ENCODE measurements around the gene RAB9A. TPM values are rescaled to one million over a fixed set of nuclear protein-coding genes. Genes with fewer than 3 reads are reported as not detected.

Gene RAB9A
- total and polyA plus RNA-seq, 2 of the 8 experiments (the other 6 are each of a cell fraction or from before 2014, with no cell fraction given), result 21.8 to 34.0 TPM

DNA sequence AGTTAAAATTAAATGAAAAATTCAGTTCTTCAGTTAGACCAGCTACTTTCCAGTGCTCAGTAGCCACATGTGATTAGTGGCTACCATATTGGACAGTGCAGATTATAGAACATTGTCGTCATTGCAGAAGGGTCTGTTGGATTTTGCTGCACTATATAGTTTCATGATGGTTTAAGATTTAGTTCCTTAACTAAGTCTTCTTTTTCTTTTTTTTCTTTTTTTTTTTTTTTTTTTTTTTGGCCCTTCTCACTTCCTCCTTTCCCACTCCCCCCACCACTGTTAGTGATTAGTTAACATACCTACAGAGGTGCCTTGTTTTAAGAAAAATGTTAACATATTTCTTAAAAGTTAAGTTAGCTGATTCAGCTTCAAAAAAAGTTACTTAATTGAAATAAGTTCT lies 9.0 kb downstream of the RAB9A start:
- Histone ChIP-seq H3K4me2 (ENCODE audit: insufficient read depth in 1 of 2, low read depth in 2 of 2, low read length in 2 of 2) (no peak overlapping the region), H2BK20ac (ENCODE audit: low read length) (no peak overlapping the region), H3K9me3 (ENCODE audit: insufficient read depth in 2 of 2, low read depth in 1 of 2, low read length in 1 of 2) (no peaks in the 10 kb centered on the region), H3K56ac (replicated peaks; ENCODE audit: insufficient read length, low read depth, low read length) (no peak overlapping the region), H4K8ac (ENCODE audit: extremely low read depth, insufficient read depth, low read length) (no peak overlapping the region), H2AFZ (ENCODE audit: low read length) (no peak overlapping the region), H3K14ac (ENCODE audit: insufficient read length) (no peak overlapping the region), H3K23ac (ENCODE audit: insufficient read length) (no peak overlapping the region), H4K5ac (ENCODE audit: insufficient read length, low read depth, low read length) (no peak overlapping the region), H2BK120ac (replicated peaks; ENCODE audit: low read depth, low read length) (no peak overlapping the region), H2BK15ac (ENCODE audit: low read length) (no peak overlapping the region), H3K4ac (replicated peaks; ENCODE audit: insufficient read length, low read depth, low read length) (no peak overlapping the region), H3K9ac (replicated peaks in 1 of 4; ENCODE audit: extremely low read depth in 1 of 4, low read depth in 3 of 4, low read length in 3 of 4) (no peak overlapping the region), H2AK5ac (ENCODE audit: low read depth, low read length) (no peak overlapping the region), H3K4me3 (ENCODE audit: extremely low read depth in 1 of 4, insufficient read depth in 2 of 4, low read depth in 3 of 4, low read length in 4 of 4) (no peak overlapping the region), H3K4me1 (replicated peaks in 1 of 4; ENCODE audit: control insufficient read depth in 3 of 4, insufficient read depth in 4 of 4, low read length in 3 of 4) (peaks cover 2 to 4% (median 3%) of the 10 kb centered on the region in 4 experiments; a peak in 4 of 7 replicates), H2BK12ac (ENCODE audit: low read depth, low read length) (no peak overlapping the region), H3K36me3 (ENCODE audit: control insufficient read depth in 2 of 4, insufficient read depth in 4 of 4, low read length in 3 of 4) (no peaks in the 10 kb centered on the region; a peak in 2 of 8 replicates), H2BK5ac (ENCODE audit: low read depth, low read length) (no peak overlapping the region), H3K18ac (ENCODE audit: extremely low read depth, low read length) (no peak overlapping the region), H3K79me2 (ENCODE audit: control insufficient read depth in 1 of 2, insufficient read depth in 2 of 2, low read length in 2 of 2) (peaks cover 4 to 92% of the 10 kb centered on the region in 2 experiments), H4K91ac (replicated peaks; ENCODE audit: insufficient read length, low read length) (no peak overlapping the region), H3K27me3 (replicated peaks in 1 of 4; ENCODE audit: control insufficient read depth in 3 of 4, extremely low read depth in 1 of 4, insufficient read depth in 3 of 4, low read length in 3 of 4) (no peaks in the 10 kb centered on the region), H4K20me1 (replicated peaks in 1 of 2; ENCODE audit: control insufficient read depth in 1 of 2, insufficient read depth in 2 of 2, low read length in 2 of 2) (peaks cover 0 to 18% of the 10 kb centered on the region in 2 experiments), H3K23me2 (ENCODE audit: low read depth, low read length) (no peaks in the 10 kb centered on the region), H3K79me1 (ENCODE audit: low read depth, low read length) (peaks cover 3% of the 10 kb centered on the region), H3K27ac (ENCODE audit: low read depth, low read length) (no peak overlapping the region)
- 63% methylated on average over 1 of the region's 1 CpG; no CpG with 5 or more reads in 1 of the 2 experiments for WGBS, 2 experiments (ENCODE audit: extremely low coverage in 1 of 2, insufficient coverage in 1 of 2, insufficient read length in 1 of 2, insufficient replicate concordance in 2 of 2, low coverage in 1 of 2, low lambda C conversion rate in 2 of 2, missing lambda C conversion rate in 1 of 2)
- TF ChIP-seq RAD21 (IDR thresholded peaks at IDR 0.05 in 1 of 2, conservative IDR thresholded peaks at IDR 0.05 in 1 of 2; ENCODE audit: low read depth in 2 of 2, low read length in 2 of 2) (no peak), PHF8 (conservative IDR thresholded peaks at IDR 0.05; ENCODE audit: low read depth, low read length) (no peak)
- TF ChIP-seq, protein P1, sequence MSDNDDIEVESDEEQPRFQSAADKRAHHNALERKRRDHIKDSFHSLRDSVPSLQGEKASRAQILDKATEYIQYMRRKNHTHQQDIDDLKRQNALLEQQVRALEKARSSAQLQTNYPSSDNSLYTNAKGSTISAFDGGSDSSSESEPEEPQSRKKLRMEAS (IDR thresholded peaks at IDR 0.05), result no peak
- DNase-seq (ENCODE audit: low read depth in 1 of 2, low spot score in 2 of 2) (no peak), FAIRE-seq (no peak)
- ChIA-PET POLR2A (ENCODE audit: partially characterized antibody) (interaction anchor here (0.5 kb wide), 1 partner anchor 44 kb away, joined by 3 read pairs; no protein-coding TSS in a partner anchor), CTCF (ENCODE audit: partially characterized antibody) (interaction anchor here (0.9 kb wide), 1 partner anchor 794 kb away, joined by 3 read pairs; no protein-coding TSS in a partner anchor)

Measured in H1 (cell line).